ENCODE results near the gene IFNA10. TPM values are rescaled to one million over a fixed set of nuclear protein-coding genes. Genes with fewer than 3 reads are reported as not detected.
"Not testable (repeated sequence)": the region's sequence is repeated elsewhere in the genome, so short reads cannot be mapped to it uniquely, and the experiment has no call there.

IFNA10 gene
- total RNA-seq, 1 donor from 2014 or later = not detected

- H3K36me3 ChIP-seq; H3K27ac ChIP-seq; intact Hi-C loops (cut with DNase I); DNase-seq (ENCODE audit: low spot score in 2 of 2); H3K27me3 ChIP-seq; H3K4me3 ChIP-seq; H3K4me1 ChIP-seq; H3K9me3 ChIP-seq: not testable (repeated sequence)
- peak in 2 of 3 experiments; percentile 24 to 37 for TF ChIP-seq CTCF (IDR thresholded peaks at IDR 0.05)
Measured at GRCh38 chr9:21182810-21183736, 23.9 kb downstream of the IFNA10 start.

- DNase-seq (ENCODE audit: low spot score in 2 of 2) = no peak
- Histone ChIP-seq H3K4me3 (no peak overlapping the region), H3K36me3 (no peaks in the 10 kb centered on the region), H3K4me1 (no peaks in the 10 kb centered on the region), H3K27me3 (no peaks in the 10 kb centered on the region), H3K27ac (no peak overlapping the region), H3K9me3 (no peaks in the 10 kb centered on the region)
- no peak for TF ChIP-seq CTCF (IDR thresholded peaks at IDR 0.05)
- intact Hi-C loops (cut with DNase I) = no loop called here
Measured at GRCh38 chr9:21174671-21175070, 32.3 kb downstream of the IFNA10 start.

GRCh38 chr9:21172156-21172555, 34.8 kb downstream of the IFNA10 start:
- Histone ChIP-seq H3K4me1 (no peaks in the 10 kb centered on the region), H3K27me3 (no peaks in the 10 kb centered on the region), H3K27ac (no peak overlapping the region), H3K9me3 (no peaks in the 10 kb centered on the region), H3K4me3 (no peak overlapping the region), H3K36me3 (no peaks in the 10 kb centered on the region)
- TF ChIP-seq CTCF (IDR thresholded peaks at IDR 0.05) = no peak
- no peak for DNase-seq (ENCODE audit: low spot score in 2 of 2)
- intact Hi-C loops (cut with DNase I) = no loop called here

GRCh38 chr9:21171351-21171750, 35.6 kb downstream of the IFNA10 start:
- H3K27ac ChIP-seq = no peak overlapping the region
- no peaks in the 10 kb centered on the region for H3K4me1 ChIP-seq
- no peak for DNase-seq (ENCODE audit: low spot score in 2 of 2)
- TF ChIP-seq CTCF (IDR thresholded peaks at IDR 0.05) = no peak
- H3K9me3 ChIP-seq = no peaks in the 10 kb centered on the region
- intact Hi-C loops (cut with DNase I) = no loop called here
- no peaks in the 10 kb centered on the region for H3K36me3 ChIP-seq
- H3K27me3 ChIP-seq = no peaks in the 10 kb centered on the region
- H3K4me3 ChIP-seq = no peak overlapping the region

GRCh38 chr9:21166560-21166959, 40.4 kb downstream of the IFNA10 start, which contains the start of gene IFNA21:
TSS of gene IFNA21 (minus strand) at chr9:21166660. CDS start at chr9:21166612, 48 bp downstream.
- H3K27ac ChIP-seq; intact Hi-C loops (cut with DNase I); H3K36me3 ChIP-seq: not testable (repeated sequence)

GRCh38 chr9:21165516-21165915, 41.4 kb downstream of the IFNA10 start:
- no peak for TF ChIP-seq CTCF (IDR thresholded peaks at IDR 0.05)

More at GRCh38 chr9:21166560-21166959, 40.4 kb downstream of the IFNA10 start, which contains the start of gene IFNA21:
- H3K27me3 ChIP-seq; DNase-seq (ENCODE audit: low spot score in 2 of 2); H3K9me3 ChIP-seq; H3K4me1 ChIP-seq; H3K4me3 ChIP-seq: not testable (repeated sequence)

More at GRCh38 chr9:21165516-21165915, 41.4 kb downstream of the IFNA10 start:
- H3K27me3 ChIP-seq = no peaks in the 10 kb centered on the region
- no peaks in the 10 kb centered on the region for H3K4me1 ChIP-seq
- intact Hi-C loops (cut with DNase I) = no loop called here
- no peaks in the 10 kb centered on the region for H3K36me3 ChIP-seq
- H3K4me3 ChIP-seq = no peak overlapping the region
- no peak overlapping the region for H3K27ac ChIP-seq
- DNase-seq (ENCODE audit: low spot score in 2 of 2) = no peak
- H3K9me3 ChIP-seq = no peaks in the 10 kb centered on the region

Data from ascending aorta (tissue), 2 donors.